HepG2 (cell line): ENCODE results near the gene ABHD6. TPM values are rescaled to one million over a fixed set of nuclear protein-coding genes. Genes with fewer than 3 reads are reported as not detected.

Source experiments
- ARNTL ChIP-seq: sonication (generic); formaldehyde crosslinking; IDR thresholded peaks from 2 replicates; pipeline ENCODE4 v1.4.0; 2020; ENCODE audit warnings: mild to moderate bottlenecking, missing genetic modification reagents
- ASH2L ChIP-seq: fragments of 300-600, 200-600 bp; sonication (generic); IDR thresholded peaks from 2 replicates; pipeline ENCODE4 v1.7.0; 2017; ENCODE audit warnings: low read depth, mild to moderate bottlenecking, moderate library complexity, mixed read lengths, low read length; ENCODE audit not compliant: insufficient read length
- FOXK1 ChIP-seq: sonication (generic); formaldehyde crosslinking; IDR thresholded peaks from 2 replicates; pipeline ENCODE4 v1.4.0; 2020; ENCODE audit warnings: low read depth, missing genetic modification reagents, borderline replicate concordance
- GATAD1 ChIP-seq: IDR thresholded peaks from 2 replicates; pipeline ENCODE4 v1.6.1; 2016; ENCODE audit warnings: missing genetic modification reagents, missing compliant biosample characterization
- HMGXB4 ChIP-seq, 2 experiments: sonication (generic) in 1 of 2; formaldehyde crosslinking in 1 of 2; IDR thresholded peaks; 2 replicates each; pipeline versions ENCODE4 v1.4.0 to v1.6.1; 2018 to 2020; ENCODE audit warnings: missing genetic modification reagents in 2 of 2, borderline replicate concordance in 1 of 2, low read depth in 1 of 2, mild to moderate bottlenecking in 1 of 2, missing biosample characterization in 1 of 2
- NRL ChIP-seq: sonication (generic); formaldehyde crosslinking; IDR thresholded peaks from 2 replicates; pipeline ENCODE4 v1.5.0; 2020; ENCODE audit warnings: missing genetic modification reagents, mild to moderate bottlenecking, moderate library complexity, borderline replicate concordance
- PBX2 ChIP-seq: IDR thresholded peaks from 2 replicates; pipeline ENCODE4 v1.6.1; 2016; ENCODE audit warnings: control low read depth
- PHF20 ChIP-seq: sonication (generic); formaldehyde crosslinking; IDR thresholded peaks from 2 replicates; pipeline ENCODE4 v1.5.0; 2020; ENCODE audit warnings: mild to moderate bottlenecking, missing genetic modification reagents
- PRDM4 ChIP-seq: sonication (generic); formaldehyde crosslinking; IDR thresholded peaks from 2 replicates; pipeline ENCODE4 v1.9.0; 2021; ENCODE audit warnings: missing genetic modification reagents, borderline replicate concordance
- ZC3H13 ChIP-seq: sonication (generic); formaldehyde crosslinking; IDR thresholded peaks from 2 replicates; pipeline ENCODE4 v1.8.1; 2023; ENCODE audit warnings: mild to moderate bottlenecking, missing genetic modification reagents, moderate library complexity
- ZNF367 ChIP-seq: sonication (generic); formaldehyde crosslinking; IDR thresholded peaks from 2 replicates; pipeline ENCODE4 v1.4.0; 2020; ENCODE audit warnings: missing genetic modification reagents, borderline replicate concordance
- ZNF670 ChIP-seq: sonication (generic); formaldehyde crosslinking; IDR thresholded peaks from 2 replicates; pipeline ENCODE4 v1.8.0; 2022; ENCODE audit warnings: mild to moderate bottlenecking, missing genetic modification reagents, borderline replicate concordance
- ZNF772 ChIP-seq: sonication (generic); formaldehyde crosslinking; IDR thresholded peaks from 2 replicates; pipeline ENCODE4 v1.5.0; 2020; ENCODE audit warnings: mild to moderate bottlenecking, missing genetic modification reagents
- ZNF816 ChIP-seq: sonication (generic); formaldehyde crosslinking; IDR thresholded peaks from 2 replicates; pipeline ENCODE4 v1.8.0; 2022; ENCODE audit warnings: missing genetic modification reagents, mild to moderate bottlenecking, borderline replicate concordance
- ZUFSP ChIP-seq: sonication (generic); formaldehyde crosslinking; IDR thresholded peaks from 2 replicates; pipeline ENCODE4 v1.9.0; 2021; ENCODE audit warnings: missing genetic modification reagents, mild to moderate bottlenecking, borderline replicate concordance
- polyA plus RNA-seq, 8 experiments: library from polyadenylated mRNA; depleted of rRNA in 3 of 8; stranded (reverse) in 7 of 8; unstranded in 1 of 8; fragments of >200 nt; fragmentation: Illumina TruSeq in 4 of 8; extraction: Trizol in 4 of 8; gene quantifications; 2 replicates each; pipeline versions ENCODE4 v1.2.1 to v1.2.3, GENCODE V29; 2011 to 2016; ENCODE audit warnings: low read depth in 4 of 8, missing spikeins in 1 of 8, mixed read lengths in 1 of 8; ENCODE audit not compliant: insufficient read depth in 1 of 8
- total RNA-seq, 5 experiments: library from RNA; depleted of rRNA; stranded (reverse); fragments of >200 nt; fragmentation: Illumina TruSeq; extraction: Trizol; gene quantifications; 2 replicates each; pipeline ENCODE4 v1.2.3, GENCODE V29; 2016; ENCODE audit warnings: low read depth in 1 of 5
- TF ChIP-seq, protein P1 (sequence below): sonication (generic); formaldehyde crosslinking; conservative IDR thresholded peaks from 2 replicates; pipeline ENCODE4 v1.4.0; 2020; ENCODE audit warnings: missing genetic modification reagents
- TF ChIP-seq, protein P2 (sequence below): sonication (generic); formaldehyde crosslinking; IDR thresholded peaks from 2 replicates; pipeline ENCODE4 v1.4.0; 2020; ENCODE audit warnings: mild to moderate bottlenecking, missing genetic modification reagents

Gene ABHD6
- total and polyA plus RNA-seq, 2 of the 13 experiments (the other 11 are each of a cell fraction or from before 2014, with no cell fraction given) = 9.0 to 17.2 TPM

GRCh38 chr3:58249358-58250092 is 11.9 kb downstream of the ABHD6 start (continued):
- TF ChIP-seq ZUFSP (CRISPR knock-in tag) = no peak
- no peak for TF ChIP-seq ZNF816
- TF ChIP-seq ZNF670 (CRISPR knock-in tag) = no peak
- TF ChIP-seq PHF20 (CRISPR knock-in tag) = no peak
- no peak for TF ChIP-seq ZC3H13 (CRISPR knock-in tag)
- TF ChIP-seq PBX2 = no peak
- TF ChIP-seq, protein P1, sequence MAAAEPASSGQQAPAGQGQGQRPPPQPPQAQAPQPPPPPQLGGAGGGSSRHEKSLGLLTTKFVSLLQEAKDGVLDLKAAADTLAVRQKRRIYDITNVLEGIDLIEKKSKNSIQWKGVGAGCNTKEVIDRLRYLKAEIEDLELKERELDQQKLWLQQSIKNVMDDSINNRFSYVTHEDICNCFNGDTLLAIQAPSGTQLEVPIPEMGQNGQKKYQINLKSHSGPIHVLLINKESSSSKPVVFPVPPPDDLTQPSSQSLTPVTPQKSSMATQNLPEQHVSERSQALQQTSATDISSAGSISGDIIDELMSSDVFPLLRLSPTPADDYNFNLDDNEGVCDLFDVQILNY = no peak
- TF ChIP-seq ZNF367 = no peak
- TF ChIP-seq GATAD1 (CRISPR knock-in tag) = 0 out of 2 replicates have a peak, but pooled peaks have one; percentile 20
- TF ChIP-seq ZNF772 = no peak
- no peak for TF ChIP-seq NRL (CRISPR knock-in tag)
- peak in 1 of 2 experiments; percentile 46; a peak in 1 of 4 replicates for TF ChIP-seq HMGXB4 (CRISPR knock-in tag; IDR thresholded peaks at IDR 0.05; ENCODE audit: borderline replicate concordance in 1 of 2, low read depth in 1 of 2)
- TF ChIP-seq ARNTL (CRISPR knock-in tag) = 0 out of 2 replicates have a peak, but pooled peaks have one; percentile 21
- TF ChIP-seq FOXK1 (CRISPR knock-in tag) = no peak
- TF ChIP-seq, protein P2, sequence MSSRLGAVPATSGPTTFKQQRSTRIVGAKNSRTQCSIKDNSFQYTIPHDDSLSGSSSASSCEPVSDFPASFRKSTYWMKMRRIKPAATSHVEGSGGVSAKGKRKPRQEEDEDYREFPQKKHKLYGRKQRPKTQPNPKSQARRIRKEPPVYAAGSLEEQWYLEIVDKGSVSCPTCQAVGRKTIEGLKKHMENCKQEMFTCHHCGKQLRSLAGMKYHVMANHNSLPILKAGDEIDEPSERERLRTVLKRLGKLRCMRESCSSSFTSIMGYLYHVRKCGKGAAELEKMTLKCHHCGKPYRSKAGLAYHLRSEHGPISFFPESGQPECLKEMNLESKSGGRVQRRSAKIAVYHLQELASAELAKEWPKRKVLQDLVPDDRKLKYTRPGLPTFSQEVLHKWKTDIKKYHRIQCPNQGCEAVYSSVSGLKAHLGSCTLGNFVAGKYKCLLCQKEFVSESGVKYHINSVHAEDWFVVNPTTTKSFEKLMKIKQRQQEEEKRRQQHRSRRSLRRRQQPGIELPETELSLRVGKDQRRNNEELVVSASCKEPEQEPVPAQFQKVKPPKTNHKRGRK = no peak
- TF ChIP-seq ASH2L = peak; percentile 8
- TF ChIP-seq PRDM4 (CRISPR knock-in tag) = no peak
